AG04449 (cell line): ENCODE measurements around the gene OSTC.
A peak's percentile ranks its signal among the peaks of the same experiment; 100 is the strongest.

Experiments used
- CTCF ChIA-PET: fragments of 350-600 bp; formaldehyde crosslinking; extraction: SDS; loops from one replicate; lab custom pipeline; 2021; ENCODE audit warnings: antibody characterized with exemption; lab: Yijun Ruan, JAX
- POLR2A ChIA-PET: fragments of 400-600, 350-600 bp; formaldehyde crosslinking; extraction: SDS; loops from one replicate; lab custom pipeline; 2020; ENCODE audit warnings: antibody characterized with exemption, inconsistent platforms; lab: Yijun Ruan, JAX
- DNase-seq: peaks from one replicate; pipeline ENCODE4 v3.0.0-alpha.2; 2010; ENCODE audit warnings: low read depth, low spot score
- H3K4me3 ChIP-seq: 2 replicates; pipeline ENCODE4 v1.5.1; 2011; ENCODE audit warnings: low read depth, mild to moderate bottlenecking, control low read depth, low read length
- CTCF ChIP-seq: IDR thresholded peaks from one replicate; pipeline ENCODE4 v1.5.1; 2011; ENCODE audit warnings: mild to moderate bottlenecking, moderate library complexity, low read length, control low read depth, inconsistent platforms; ENCODE audit not compliant: insufficient read depth; ENCODE audit errors: missing control alignments

The OSTC gene

GRCh38 chr4:108693211-108693610 is 42.8 kb downstream of the OSTC start:
- no peak for TF ChIP-seq CTCF
- DNase-seq, result no peak
- no peak overlapping the region for H3K4me3 ChIP-seq
- ChIA-PET POLR2A (no interaction called here), CTCF (interaction anchor here (2.2 kb wide), 1 partner anchor 9 kb away, joined by 9 read pairs; no protein-coding TSS in a partner anchor)

- TF ChIP-seq CTCF, result no peak
- POLR2A ChIA-PET, result no interaction called here
- CTCF ChIA-PET, result interaction anchor here (2.2 kb wide), 1 partner anchor 9 kb away, joined by 9 read pairs; no protein-coding TSS in a partner anchor
- no peak overlapping the region for H3K4me3 ChIP-seq
- no peak for DNase-seq
Observed at GRCh38 chr4:108693819-108694218, 43.4 kb downstream of the OSTC start.

- TF ChIP-seq CTCF, result no peak
- DNase-seq, result no peak
- CTCF ChIA-PET, result interaction anchor here (2.2 kb wide), 1 partner anchor 10 kb away, joined by 9 read pairs; no protein-coding TSS in a partner anchor
- no peak overlapping the region for H3K4me3 ChIP-seq
- POLR2A ChIA-PET, result no interaction called here
Observed at GRCh38 chr4:108694423-108694822, 44.0 kb downstream of the OSTC start.

GRCh38 chr4:108695062-108695461 is 44.7 kb downstream of the OSTC start:
- TF ChIP-seq CTCF, result no peak
- H3K4me3 ChIP-seq, result no peak overlapping the region
- ChIA-PET POLR2A (no interaction called here), CTCF (interaction anchor here (1.4 kb wide), 1 partner anchor 10 kb away, joined by 3 read pairs; no protein-coding TSS in a partner anchor)
- DNase-seq, result no peak

GRCh38 chr4:108696160-108696559 is 45.8 kb downstream of the OSTC start:
- ChIA-PET CTCF (interaction anchor here (1.0 to 1.4 kb wide), 2 partner anchors 11 to 709 kb away, joined by 3 read pairs; no protein-coding TSS in a partner anchor), POLR2A (no interaction called here)
- no peak for DNase-seq
- H3K4me3 ChIP-seq, result no peak overlapping the region
- TF ChIP-seq CTCF, result no peak

- POLR2A ChIA-PET, result no interaction called here
- no peak for TF ChIP-seq CTCF
Observed at GRCh38 chr4:108700081-108700757, 49.8 kb downstream of the OSTC start.

More at GRCh38 chr4:108700081-108700757, 49.8 kb downstream of the OSTC start:
- DNase-seq, result peak; percentile 17
- CTCF ChIA-PET, result no interaction called here
- H3K4me3 ChIP-seq, result no peak overlapping the region
